Ectodermal cell (in vitro differentiated cells): ENCODE measurements around the gene FLVCR2.
"Not testable (repeated sequence)": the region's sequence is repeated elsewhere in the genome, so short reads cannot be mapped to it uniquely, and the experiment has no call there.

ENCODE experiments used
- H3K27ac ChIP-seq: 2 replicates; pipeline ENCODE4 v1.7.0; 2013; ENCODE audit warnings: mild to moderate bottlenecking, low read depth, low read length; ENCODE audit not compliant: insufficient read depth, poor library complexity, severe bottlenecking
- H3K27me3 ChIP-seq: 2 replicates; pipeline ENCODE4 v1.7.0; 2013; ENCODE audit warnings: mild to moderate bottlenecking, low read length; ENCODE audit not compliant: insufficient read depth, control insufficient read depth, poor library complexity, severe bottlenecking
- H3K36me3 ChIP-seq: one replicate; pipeline ENCODE4 v1.7.0; 2013; ENCODE audit warnings: low read length; ENCODE audit not compliant: control insufficient read depth, insufficient read depth
- H3K4me1 ChIP-seq: one replicate; pipeline ENCODE4 v1.7.0; 2013; ENCODE audit warnings: low read length; ENCODE audit not compliant: control insufficient read depth, insufficient read depth
- H3K4me3 ChIP-seq: 2 replicates; pipeline ENCODE4 v1.7.0; 2013; ENCODE audit warnings: low read depth, low read length, control low read depth; ENCODE audit not compliant: insufficient read depth
- H3K9me3 ChIP-seq: 2 replicates; pipeline ENCODE4 v1.7.0; 2013; ENCODE audit warnings: mild to moderate bottlenecking, low read length, moderate library complexity; ENCODE audit not compliant: control insufficient read depth
- WGBS, 2 experiments: methylation state at CpG; one replicate each; pipeline ENCODE4 v1.1.7; 2013; ENCODE audit warnings: missing lambda C conversion rate in 2 of 2; 5-methylcytosine and 5-hydroxymethylcytosine counted together

FLVCR2 gene

DNA sequence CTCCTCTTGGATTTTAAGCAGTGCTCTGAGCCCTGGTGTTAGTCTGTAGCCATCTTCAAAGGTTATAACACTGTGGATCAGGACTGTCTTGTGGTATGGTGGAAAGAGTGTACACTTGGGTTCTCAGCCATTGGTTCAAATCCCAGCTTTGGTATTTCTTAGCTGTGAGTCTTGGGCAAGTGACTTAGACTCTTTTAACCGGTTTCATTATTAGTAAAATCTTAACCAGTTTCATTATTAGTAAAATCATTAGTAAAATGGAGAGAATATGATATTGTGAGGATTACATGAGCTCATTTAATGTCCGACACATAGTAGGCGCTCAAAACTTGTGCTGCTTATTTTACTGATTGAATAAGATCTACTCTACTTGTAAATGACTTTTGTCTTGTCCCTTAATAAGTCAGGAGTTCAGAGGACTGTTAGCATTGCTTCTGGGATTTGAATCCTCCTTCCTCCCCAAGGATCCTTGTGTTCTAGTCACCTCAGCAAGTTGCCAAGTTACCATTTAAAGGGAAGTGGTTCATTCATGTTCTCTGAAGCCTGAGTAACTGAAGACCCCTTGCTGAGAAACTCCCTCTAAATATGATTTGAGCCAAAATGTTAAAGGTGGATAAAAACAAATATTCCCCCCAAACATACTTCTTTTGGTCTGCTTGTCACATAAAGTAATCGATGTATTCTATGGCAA, 95.1 kb downstream of the FLVCR2 start:
- H3K36me3 ChIP-seq, result peaks cover 6% of the 10 kb centered on the region
- H3K27me3 ChIP-seq, result no peaks in the 10 kb centered on the region
- no peaks in the 10 kb centered on the region for H3K9me3 ChIP-seq
- no peak overlapping the region for H3K27ac ChIP-seq
- 91 to 94% methylated on average over 3 to 4 of the region's 4 CpGs for WGBS, 2 experiments
- no peaks in the 10 kb centered on the region for H3K4me1 ChIP-seq
- no peak overlapping the region for H3K4me3 ChIP-seq

DNA sequence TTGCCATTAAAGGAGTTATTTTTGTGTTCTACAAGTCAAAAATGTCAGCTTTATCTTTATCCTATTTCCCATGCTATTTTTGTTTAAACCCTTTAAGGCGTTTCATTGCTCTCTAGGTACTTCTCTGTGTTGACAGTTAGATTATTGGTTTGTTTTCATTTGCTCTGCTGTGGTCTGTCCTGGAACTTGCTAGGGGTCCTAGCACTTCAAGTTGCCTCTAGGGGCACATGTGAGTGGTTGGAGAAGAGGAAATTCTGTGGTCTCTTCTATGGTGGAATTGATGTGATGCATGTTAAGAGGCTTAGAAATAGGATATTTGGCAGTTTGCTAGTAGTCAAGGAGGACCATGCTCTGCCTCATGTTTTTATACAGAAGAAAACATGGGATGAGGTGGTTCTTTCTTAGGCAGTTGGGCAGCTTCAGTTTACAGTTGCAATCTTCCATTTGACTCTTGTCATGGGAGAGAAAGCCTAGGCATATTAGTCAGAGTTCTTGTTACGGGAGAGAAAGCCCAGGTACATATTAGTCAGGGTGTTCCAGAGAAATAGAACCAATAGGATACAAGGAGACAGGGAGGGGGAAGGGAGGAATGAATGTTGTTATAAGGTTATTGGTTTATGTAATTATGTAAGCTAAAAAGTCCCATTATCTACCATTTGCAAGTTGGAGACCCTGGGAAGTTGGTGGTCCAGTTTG, 97.0 kb downstream of the FLVCR2 start:
- H3K9me3 ChIP-seq, result no peaks in the 10 kb centered on the region
- no peaks in the 10 kb centered on the region for H3K4me1 ChIP-seq
- H3K4me3 ChIP-seq, result no peak overlapping the region
- no peaks in the 10 kb centered on the region for H3K27me3 ChIP-seq
- peaks cover 6% of the 10 kb centered on the region for H3K36me3 ChIP-seq
- H3K27ac ChIP-seq, result no peak overlapping the region
- 94% methylated on average over 2 of the region's 2 CpGs for WGBS, 2 experiments

- H3K4me3 ChIP-seq, result no peak overlapping the region
- WGBS, 2 experiments, result 91 to 95% methylated on average over 1 to 2 of the region's 2 CpGs
- no peak overlapping the region for H3K27ac ChIP-seq
- H3K36me3 ChIP-seq, result peaks cover 24% of the 10 kb centered on the region
- H3K9me3 ChIP-seq, result no peaks in the 10 kb centered on the region
- no peaks in the 10 kb centered on the region for H3K27me3 ChIP-seq
- H3K4me1 ChIP-seq, result no peaks in the 10 kb centered on the region
These were observed 107.5 kb downstream of the FLVCR2 start for GRCh38 chr14:75685910-75686309.

GRCh38 chr14:75689012-75689411, 110.6 kb downstream of the FLVCR2 start:
- Histone ChIP-seq H3K27me3 (no peaks in the 10 kb centered on the region), H3K27ac (no peak overlapping the region), H3K36me3 (peaks cover 20% of the 10 kb centered on the region), H3K4me3 (no peak overlapping the region), H3K4me1 (no peaks in the 10 kb centered on the region), H3K9me3 (no peaks in the 10 kb centered on the region)
- 91 to 93% methylated on average over 2 of the region's 2 CpGs for WGBS, 2 experiments

DNA sequence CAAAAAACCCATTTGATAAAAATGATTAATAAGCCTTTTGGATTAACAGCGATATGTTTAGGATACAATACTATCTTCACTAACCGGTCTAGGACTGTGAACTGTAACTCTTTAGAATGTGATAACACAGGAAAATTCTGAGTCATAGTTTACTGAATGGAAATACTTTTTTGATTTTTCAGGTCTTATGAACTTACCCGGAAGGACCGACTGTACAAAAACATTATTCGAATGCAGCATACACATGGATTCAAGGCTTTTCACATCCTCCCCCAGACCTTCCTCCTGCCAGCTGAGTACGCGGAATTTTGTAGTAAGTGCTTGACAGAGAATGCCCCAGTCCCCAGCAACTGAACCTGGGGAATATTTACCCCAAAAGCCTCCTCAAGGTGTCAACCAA, 111.6 kb downstream of the FLVCR2 start:
- no peaks in the 10 kb centered on the region for H3K27me3 ChIP-seq
- H3K4me1 ChIP-seq, result no peaks in the 10 kb centered on the region
- H3K9me3 ChIP-seq, result no peaks in the 10 kb centered on the region
- H3K36me3 ChIP-seq, result peaks cover 24% of the 10 kb centered on the region
- WGBS, 2 experiments, result 98% methylated on average over 6 to 7 of the region's 7 CpGs
- H3K4me3 ChIP-seq, result no peak overlapping the region
- H3K27ac ChIP-seq, result no peak overlapping the region

- not testable (repeated sequence) for H3K27ac ChIP-seq, H3K9me3 ChIP-seq, H3K4me1 ChIP-seq, H3K4me3 ChIP-seq, H3K27me3 ChIP-seq
- 93 to 98% methylated on average over 6 of the region's 6 CpGs for WGBS, 2 experiments
- peaks cover 29% of the 10 kb centered on the region for H3K36me3 ChIP-seq
These were observed 116.6 kb downstream of the FLVCR2 start for GRCh38 chr14:75695025-75695424.

- 89 to 100% methylated on average over 1 of the region's 1 CpG for WGBS, 2 experiments
- H3K4me3 ChIP-seq, result no peak overlapping the region
- peaks cover 15% of the 10 kb centered on the region for H3K36me3 ChIP-seq
- no peak overlapping the region for H3K27ac ChIP-seq
- H3K27me3 ChIP-seq, result no peaks in the 10 kb centered on the region
- H3K9me3 ChIP-seq, result no peaks in the 10 kb centered on the region
- peaks cover 8% of the 10 kb centered on the region for H3K4me1 ChIP-seq
These were observed 119.0 kb downstream of the FLVCR2 start for GRCh38 chr14:75697386-75697785.
